NT2/D1 (cell line): ENCODE data around the gene DIS3L2.

Source experiments
- DNase-seq: peaks from one replicate; pipeline ENCODE4 v3.0.0-alpha.2; 2011; ENCODE audit warnings: low read depth, low spot score
- H3K27me3 ChIP-seq: 2 replicates; pipeline ENCODE4 v1.6.0; 2011; ENCODE audit warnings: mild to moderate bottlenecking; ENCODE audit not compliant: insufficient read length, insufficient read depth
- H3K36me3 ChIP-seq: 2 replicates; pipeline ENCODE4 v1.6.1; 2011; ENCODE audit warnings: mild to moderate bottlenecking, low read length, mixed read lengths; ENCODE audit not compliant: insufficient read depth, insufficient read length
- H3K4me1 ChIP-seq: 2 replicates; pipeline ENCODE4 v1.5.1; 2011; ENCODE audit not compliant: insufficient read depth, insufficient read length
- H3K4me3 ChIP-seq: 2 replicates; pipeline ENCODE4 v1.5.1; 2011; ENCODE audit warnings: low read depth; ENCODE audit not compliant: insufficient read length
- H3K9ac ChIP-seq: 2 replicates; pipeline ENCODE4 v1.6.0; 2011; ENCODE audit warnings: low read depth; ENCODE audit not compliant: insufficient read length
- H3K9me3 ChIP-seq: 2 replicates; pipeline ENCODE4 v1.5.1; 2011; ENCODE audit warnings: mild to moderate bottlenecking, low read length; ENCODE audit not compliant: insufficient read depth
- SUZ12 ChIP-seq: IDR thresholded peaks from 2 replicates; pipeline ENCODE4 v1.6.1; 2011; ENCODE audit not compliant: insufficient read length, insufficient read depth; ENCODE audit errors: extremely low read depth
- YY1 ChIP-seq: IDR thresholded peaks from 2 replicates; pipeline ENCODE4 v1.6.1; 2011; ENCODE audit not compliant: insufficient read length, insufficient read depth
- ZNF274 ChIP-seq: IDR thresholded peaks from 2 replicates; pipeline ENCODE4 v1.6.1; 2011; ENCODE audit warnings: mild to moderate bottlenecking, low read depth, low read length

DIS3L2 gene

DNA sequence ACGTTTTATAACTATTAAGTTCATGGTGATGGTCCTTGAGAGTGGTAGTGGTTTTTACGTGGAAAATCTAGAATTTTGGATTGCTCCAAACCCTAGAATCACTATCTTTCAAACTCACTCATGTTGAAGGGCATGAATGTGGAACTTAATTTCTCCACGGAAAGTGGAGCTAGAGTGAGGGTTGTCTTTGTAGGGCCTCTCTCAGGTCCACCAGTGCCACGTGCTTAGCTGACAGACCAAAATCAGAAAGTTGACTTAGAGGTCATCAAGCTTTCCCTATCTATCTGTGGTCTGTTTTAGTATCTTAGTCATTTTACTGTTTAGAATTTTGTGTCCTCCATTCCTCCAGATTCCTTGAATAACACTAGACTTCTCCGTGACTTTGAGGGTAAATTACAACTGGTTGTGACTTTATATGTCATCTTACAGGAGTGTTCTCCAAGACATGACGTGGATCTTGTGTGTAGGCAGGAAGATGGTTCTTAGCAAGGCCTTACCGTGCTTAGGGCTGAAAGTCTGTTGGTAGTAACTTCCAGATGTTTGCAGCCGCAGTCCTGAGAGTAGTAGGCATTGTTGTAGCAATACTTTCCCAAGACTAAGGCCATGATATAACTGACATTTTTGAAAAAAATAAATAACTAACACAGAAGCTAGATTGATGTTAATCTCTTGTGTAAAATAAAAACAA, 26.8 kb downstream of the DIS3L2 start:
- no peaks in the 10 kb centered on the region for H3K9me3 ChIP-seq

DNA sequence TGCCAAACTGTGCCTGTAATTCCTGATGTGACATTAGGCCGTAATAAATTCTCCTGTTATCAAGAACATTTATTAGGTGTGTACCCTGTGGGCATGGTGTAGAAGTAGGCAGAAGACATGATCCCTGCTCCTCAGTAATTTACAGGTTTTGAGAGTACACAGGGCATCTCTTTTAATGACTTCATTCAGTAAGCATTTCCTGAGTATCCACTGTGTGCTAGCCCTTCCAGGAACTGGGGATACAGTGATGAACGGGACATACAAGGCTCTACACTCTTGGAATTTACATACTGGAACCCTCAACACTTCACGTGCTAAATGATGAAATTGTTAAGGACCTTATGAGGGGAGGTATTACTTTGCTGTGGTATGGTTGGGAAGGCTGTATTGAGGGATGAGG, 30.2 kb downstream of the DIS3L2 start:
- H3K36me3 ChIP-seq: no peaks in the 10 kb centered on the region
- no peaks in the 10 kb centered on the region for H3K4me1 ChIP-seq
- H3K4me3 ChIP-seq: no peak overlapping the region
- H3K9ac ChIP-seq: no peak overlapping the region
- no peak for DNase-seq
- TF ChIP-seq SUZ12 (no peak), ZNF274 (no peak), YY1 (no peak)
- no peaks in the 10 kb centered on the region for H3K9me3 ChIP-seq
- H3K27me3 ChIP-seq: no peaks in the 10 kb centered on the region

More for the DNA sequence above, 26.8 kb downstream of the DIS3L2 start:
- no peak for DNase-seq
- no peaks in the 10 kb centered on the region for H3K4me1 ChIP-seq
- TF ChIP-seq SUZ12 (no peak), ZNF274 (no peak), YY1 (no peak)
- no peaks in the 10 kb centered on the region for H3K27me3 ChIP-seq
- no peak overlapping the region for H3K9ac ChIP-seq
- H3K4me3 ChIP-seq: no peak overlapping the region
- no peaks in the 10 kb centered on the region for H3K36me3 ChIP-seq

DNA sequence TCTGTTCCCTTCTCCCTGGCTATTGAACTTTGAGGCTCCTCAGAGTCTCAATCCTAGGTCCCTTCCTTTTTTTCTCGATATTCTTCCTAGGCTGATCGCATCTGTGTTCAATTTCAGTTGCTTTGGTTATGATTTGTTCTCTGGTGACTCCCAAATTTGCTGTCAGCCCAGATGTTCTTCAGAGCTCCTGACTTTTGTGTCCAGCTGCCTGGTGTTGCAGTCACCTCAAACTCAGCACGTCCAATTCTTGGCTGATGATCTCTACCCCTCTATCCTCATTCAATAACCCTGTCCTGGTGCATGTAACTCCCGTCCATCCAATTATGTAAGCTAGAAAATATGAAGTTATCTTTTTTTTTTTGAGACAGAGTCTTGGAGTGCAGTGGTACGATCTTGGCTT, 31.4 kb downstream of the DIS3L2 start:
- no peaks in the 10 kb centered on the region for H3K4me1 ChIP-seq
- no peak for TF ChIP-seq YY1
- no peak for DNase-seq
- H3K9ac ChIP-seq: no peak overlapping the region
- no peaks in the 10 kb centered on the region for H3K9me3 ChIP-seq
- no peaks in the 10 kb centered on the region for H3K27me3 ChIP-seq
- H3K4me3 ChIP-seq: no peak overlapping the region
- H3K36me3 ChIP-seq: no peaks in the 10 kb centered on the region

DNA sequence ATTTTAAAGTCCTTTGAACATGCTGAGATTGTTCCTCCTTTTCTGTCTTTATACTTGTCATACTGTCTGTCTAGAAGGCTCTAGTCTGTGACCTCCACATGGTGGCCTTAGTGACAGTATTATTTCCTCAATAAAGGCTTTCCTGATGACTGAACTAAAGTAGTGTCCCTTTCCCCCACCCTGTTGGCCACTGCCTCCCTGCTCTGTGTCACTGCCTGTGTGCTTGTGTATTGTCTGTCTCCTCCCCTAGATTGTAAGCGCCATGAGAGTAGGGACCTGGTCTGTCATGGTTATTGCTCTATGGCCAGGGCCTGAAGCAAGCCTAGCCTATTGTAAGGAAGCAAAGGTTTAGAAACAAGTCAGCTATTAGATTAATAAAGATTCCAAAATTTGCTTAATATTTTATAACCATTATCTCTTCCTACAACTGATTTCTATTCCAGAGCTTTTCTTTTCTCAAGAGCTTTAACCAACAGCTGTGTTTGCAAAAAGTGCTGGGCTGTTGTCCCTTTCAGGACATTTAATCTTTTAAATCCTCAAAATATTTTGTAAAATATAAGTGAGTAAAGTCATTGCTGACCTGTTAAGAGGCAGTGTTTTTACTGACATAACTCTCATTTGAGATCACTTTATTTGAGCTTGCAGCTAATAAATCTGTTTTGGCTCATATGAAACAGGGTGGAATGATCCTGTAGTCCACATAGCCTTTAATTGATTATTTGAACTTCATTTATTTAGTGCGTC, 35.5 kb downstream of the DIS3L2 start:
- no peak overlapping the region for H3K9ac ChIP-seq
- DNase-seq: no peak
- H3K9me3 ChIP-seq: no peaks in the 10 kb centered on the region
- H3K36me3 ChIP-seq: no peaks in the 10 kb centered on the region
- TF ChIP-seq ZNF274: no peak
- TF ChIP-seq SUZ12: no peak
- TF ChIP-seq YY1: no peak
- no peaks in the 10 kb centered on the region for H3K4me1 ChIP-seq
- no peak overlapping the region for H3K4me3 ChIP-seq
- H3K27me3 ChIP-seq: no peaks in the 10 kb centered on the region

GRCh38 chr2:231998046-231998445, 36.5 kb downstream of the DIS3L2 start:
- TF ChIP-seq YY1 (no peak), ZNF274 (no peak), SUZ12 (no peak)
- DNase-seq: no peak
- H3K9me3 ChIP-seq: no peaks in the 10 kb centered on the region
- no peaks in the 10 kb centered on the region for H3K27me3 ChIP-seq
- no peaks in the 10 kb centered on the region for H3K36me3 ChIP-seq
- no peak overlapping the region for H3K4me3 ChIP-seq
- no peaks in the 10 kb centered on the region for H3K4me1 ChIP-seq
- no peak overlapping the region for H3K9ac ChIP-seq

DNA sequence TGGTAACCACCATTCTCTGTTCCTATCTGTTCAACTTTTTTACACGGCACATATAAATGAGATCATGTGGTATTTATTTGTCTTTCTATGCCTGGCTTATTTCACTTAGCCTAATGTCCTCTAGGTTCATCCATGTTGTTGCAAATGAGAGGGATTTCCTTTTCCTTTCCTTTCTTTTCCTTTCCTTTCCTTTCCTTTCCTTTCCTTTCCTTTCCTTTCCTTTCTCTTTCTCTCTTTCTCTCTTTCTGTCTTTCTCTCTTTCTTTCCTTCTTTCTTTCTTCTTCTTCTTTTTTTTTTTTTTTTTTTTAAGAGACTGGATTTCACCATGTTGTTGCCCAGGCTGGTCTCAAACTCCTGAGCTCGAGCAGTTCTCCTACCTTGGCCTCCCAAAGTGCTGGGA, 38.9 kb downstream of the DIS3L2 start:
- Histone ChIP-seq H3K4me1 (no peaks in the 10 kb centered on the region), H3K27me3 (no peaks in the 10 kb centered on the region), H3K9ac (no peak overlapping the region), H3K9me3 (no peaks in the 10 kb centered on the region), H3K4me3 (no peak overlapping the region), H3K36me3 (no peaks in the 10 kb centered on the region)
- DNase-seq: no peak
- no peak for TF ChIP-seq ZNF274
- no peak for TF ChIP-seq YY1
- no peak for TF ChIP-seq SUZ12

DNA sequence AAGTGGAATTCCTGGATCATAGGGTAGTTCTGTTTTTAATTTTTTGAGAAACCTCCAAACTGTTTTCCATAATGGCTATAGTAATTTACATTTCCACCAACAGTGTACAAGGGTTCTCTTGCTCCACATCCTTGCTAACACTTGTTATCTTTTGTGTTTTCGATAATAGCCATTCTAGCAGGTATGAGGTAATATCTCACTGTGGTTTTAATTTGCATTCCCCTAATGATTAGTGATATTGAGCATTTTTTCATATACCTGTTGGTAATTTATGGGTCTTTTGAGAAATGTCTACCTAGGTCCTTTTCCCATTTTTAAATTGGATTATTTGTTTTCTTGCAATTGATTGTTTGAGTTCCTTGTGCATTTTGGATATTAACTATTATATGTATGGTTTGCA, 39.6 kb downstream of the DIS3L2 start:
- H3K36me3 ChIP-seq: no peaks in the 10 kb centered on the region
- H3K9me3 ChIP-seq: no peaks in the 10 kb centered on the region
- TF ChIP-seq YY1 (no peak), ZNF274 (no peak), SUZ12 (no peak)
- no peak overlapping the region for H3K4me3 ChIP-seq
- DNase-seq: no peak
- no peaks in the 10 kb centered on the region for H3K27me3 ChIP-seq
- H3K4me1 ChIP-seq: no peaks in the 10 kb centered on the region
- H3K9ac ChIP-seq: no peak overlapping the region
